Measurements from ENCODE around the gene RAB31. TPM values are rescaled to one million over a fixed set of nuclear protein-coding genes. Genes with fewer than 3 reads are reported as not detected.

Gene RAB31
- total RNA-seq, 4 donors from 2014 or later, result 24.5 to 91.6 (median 70.2) TPM

GRCh38 chr18:9826685-9827084 lies 118.6 kb downstream of the RAB31 start:
- no peak for TF ChIP-seq CTCF (IDR thresholded peaks at IDR 0.05; ENCODE audit: low read depth)

- no peak for TF ChIP-seq CTCF (IDR thresholded peaks at IDR 0.05; ENCODE audit: low read depth)
Observed at GRCh38 chr18:9827211-9827792, 119.2 kb downstream of the RAB31 start.

GRCh38 chr18:9827793-9828505 lies 119.8 kb downstream of the RAB31 start:
- TF ChIP-seq CTCF (IDR thresholded peaks at IDR 0.05; ENCODE audit: low read depth), result no peak

- TF ChIP-seq CTCF (IDR thresholded peaks at IDR 0.05; ENCODE audit: low read depth), result no peak
Observed at GRCh38 chr18:9828506-9829396, 120.7 kb downstream of the RAB31 start.

- TF ChIP-seq CTCF (IDR thresholded peaks at IDR 0.05; ENCODE audit: low read depth), result no peak
Observed at GRCh38 chr18:9829397-9829712, 121.3 kb downstream of the RAB31 start.

- no peak for TF ChIP-seq CTCF (IDR thresholded peaks at IDR 0.05; ENCODE audit: low read depth)
Observed at GRCh38 chr18:9831036-9831722, 123.1 kb downstream of the RAB31 start.
